Fibroblast of skin of scalp (primary cell): ENCODE results near the gene F13A1.
A peak's percentile ranks its signal among the peaks of the same experiment; 100 is the strongest.

Source experiments
- DNase-seq: peaks from one replicate; pipeline ENCODE4 v3.0.0-alpha.2; 2013

F13A1 gene

DNA sequence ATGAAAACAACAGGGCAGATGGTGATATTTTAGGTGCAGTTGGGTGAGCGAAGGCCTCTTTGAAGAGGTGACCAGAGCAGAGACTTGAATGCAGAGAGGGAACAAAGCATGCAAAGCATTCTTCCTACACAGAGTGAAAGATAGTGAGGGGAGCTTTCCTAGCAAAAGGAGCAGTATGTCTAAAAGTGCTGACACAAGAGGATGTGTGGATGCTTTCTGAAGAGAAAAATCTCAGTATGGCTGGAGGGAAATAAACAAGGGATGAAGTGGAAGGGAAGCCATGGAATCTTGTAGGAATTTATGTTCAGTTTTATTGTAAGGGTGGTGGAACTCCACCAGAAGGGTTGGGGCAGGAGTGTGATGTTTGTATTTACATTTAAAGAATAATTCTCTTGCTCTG is 128.6 kb downstream of the F13A1 start:
- DNase-seq, result no peak

DNA sequence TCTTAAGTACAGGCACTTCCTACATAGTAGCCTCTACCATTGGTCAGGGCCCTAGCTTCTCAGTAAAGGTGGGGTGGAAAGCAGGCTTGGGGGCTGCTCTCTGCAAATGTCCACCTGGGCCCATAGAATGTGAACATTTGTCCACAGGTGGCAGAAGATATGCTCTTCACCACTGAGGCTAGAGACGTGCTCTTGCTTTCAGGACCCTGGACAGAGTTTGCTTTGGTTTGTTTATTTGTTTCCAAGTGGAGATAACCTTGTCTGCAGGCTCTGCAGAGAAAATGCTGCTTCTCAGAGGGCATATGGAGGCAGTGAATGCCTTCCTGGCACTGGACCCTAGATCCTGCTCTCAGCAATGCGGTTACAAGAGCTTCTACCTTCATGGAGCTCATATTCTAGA is 129.0 kb downstream of the F13A1 start:
- peak; percentile 23 for DNase-seq

DNA sequence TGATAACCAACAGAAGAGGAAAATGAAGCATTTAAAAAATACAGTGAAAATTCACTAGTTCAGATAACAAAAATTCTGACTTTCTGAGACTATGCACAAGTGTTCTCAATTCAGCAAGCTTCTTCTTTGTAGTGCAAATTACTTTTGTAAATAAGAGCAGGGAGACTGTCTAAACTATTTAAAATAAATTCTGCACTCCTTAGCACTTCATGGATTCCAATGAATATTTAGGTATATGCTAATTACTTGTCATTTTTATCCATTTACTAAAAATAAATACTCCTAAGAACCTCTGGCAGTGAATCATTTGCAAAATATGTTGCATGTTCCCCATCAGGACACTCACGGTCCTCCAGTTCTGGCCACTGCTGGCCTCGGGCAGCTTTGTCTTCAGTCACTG is 139.8 kb downstream of the F13A1 start:
- no peak for DNase-seq

DNA sequence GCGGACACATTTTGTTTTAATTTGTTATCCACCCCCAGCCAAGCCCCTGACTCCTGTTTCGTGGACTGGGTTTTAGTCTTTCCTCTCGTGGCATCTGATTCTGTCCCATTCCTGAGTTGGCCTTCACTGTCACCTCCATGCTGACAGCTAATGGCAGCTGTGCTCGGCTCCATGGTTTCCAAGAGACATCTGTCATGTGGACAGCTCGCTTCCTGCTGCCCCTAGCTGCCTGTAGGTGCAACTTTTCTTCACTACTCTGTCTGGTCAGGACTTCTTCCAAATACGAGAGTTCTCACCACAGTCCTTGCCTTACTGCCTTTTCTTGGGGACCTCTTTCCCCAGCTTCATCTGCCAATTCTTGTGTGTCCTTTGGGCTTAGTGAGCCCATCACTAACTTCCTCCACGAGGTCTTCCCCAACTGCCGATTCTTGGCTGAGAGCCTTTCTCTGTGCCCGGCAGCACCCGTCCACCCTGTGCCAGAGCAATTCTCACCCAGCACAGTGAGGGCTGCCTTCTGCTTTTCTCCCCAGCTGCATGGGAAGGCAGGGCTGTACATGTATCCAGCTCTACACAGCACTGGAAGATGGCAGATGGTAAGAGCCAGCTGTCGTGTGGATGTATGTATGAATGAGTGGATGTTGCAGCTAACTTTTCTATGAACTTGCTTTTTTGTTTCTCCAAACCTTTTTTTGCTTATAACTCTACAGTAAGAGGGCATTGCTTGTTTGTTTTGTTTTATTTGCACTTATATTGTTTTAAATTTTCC is 140.4 kb downstream of the F13A1 start:
- DNase-seq, result no peak

DNA sequence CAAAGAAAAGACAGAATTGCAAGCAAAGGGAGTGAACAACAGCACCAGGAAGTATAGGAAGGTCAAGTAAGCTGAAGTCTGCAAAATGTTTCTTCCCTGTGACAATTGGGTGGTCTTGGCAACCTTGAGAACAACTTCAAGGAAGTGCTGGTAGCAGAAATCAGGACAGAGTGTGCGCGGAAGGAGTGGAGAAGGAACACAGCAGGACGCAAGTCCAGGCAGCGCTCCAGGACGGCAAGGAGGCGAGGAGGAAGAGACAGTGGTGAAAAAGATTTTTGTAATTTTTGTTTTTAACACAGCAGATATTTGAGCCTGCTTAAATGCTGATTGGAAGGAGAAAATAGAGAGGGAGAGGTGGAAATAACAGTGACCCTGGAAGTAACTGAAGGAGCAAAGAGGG is 141.7 kb downstream of the F13A1 start:
- DNase-seq, result peak; percentile 13

DNA sequence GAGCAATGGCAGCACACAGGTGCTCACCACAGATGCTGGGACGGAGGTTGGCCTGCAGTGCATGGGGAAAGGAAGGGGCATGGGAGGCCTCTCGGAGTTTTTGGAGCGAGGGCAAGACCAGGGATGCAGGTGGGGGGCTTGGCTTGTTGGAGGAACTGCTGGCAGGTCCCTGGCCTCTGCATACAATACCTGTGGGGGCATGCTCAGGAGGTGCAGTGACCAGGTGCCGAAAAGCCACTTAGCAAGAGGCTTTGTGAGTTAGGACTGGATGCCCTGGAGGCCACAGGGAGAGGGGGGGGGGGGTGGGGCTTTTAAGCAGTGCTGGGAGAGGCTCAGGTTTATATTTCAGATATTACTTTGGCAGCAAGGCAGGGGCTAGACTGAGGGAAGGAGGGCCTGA is 142.7 kb downstream of the F13A1 start:
- DNase-seq, result no peak

DNA sequence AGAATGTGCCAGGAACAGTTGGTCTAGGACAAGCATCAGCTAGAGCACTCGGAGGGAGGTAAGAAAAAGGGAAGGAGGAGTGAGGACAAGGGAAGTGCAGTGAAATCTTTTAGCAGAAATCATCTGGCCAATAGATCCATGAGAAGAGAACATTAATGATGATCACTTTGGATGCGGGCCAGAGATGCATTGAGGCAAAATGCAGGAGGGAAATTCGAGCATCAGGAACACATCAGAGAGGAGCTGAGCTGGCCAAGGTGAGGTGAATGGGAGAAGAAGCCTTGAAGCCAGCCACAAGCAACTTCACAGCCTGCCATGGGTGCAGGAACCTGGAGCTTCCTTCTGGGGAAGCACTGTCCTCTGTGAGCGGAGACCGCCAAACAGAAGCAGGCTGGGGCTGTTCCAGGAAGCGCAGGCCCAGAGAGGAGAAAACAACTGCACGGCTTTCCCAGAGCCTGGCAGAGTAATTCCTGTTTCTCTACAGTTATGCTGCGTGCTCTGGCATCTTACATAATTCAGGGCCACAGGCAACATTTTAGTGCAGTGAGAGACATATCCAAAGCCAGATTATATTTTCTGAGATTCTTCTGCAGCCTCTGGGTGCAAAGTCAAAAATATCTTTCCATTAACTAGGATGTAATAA is 143.8 kb downstream of the F13A1 start:
- DNase-seq, result no peak

DNA sequence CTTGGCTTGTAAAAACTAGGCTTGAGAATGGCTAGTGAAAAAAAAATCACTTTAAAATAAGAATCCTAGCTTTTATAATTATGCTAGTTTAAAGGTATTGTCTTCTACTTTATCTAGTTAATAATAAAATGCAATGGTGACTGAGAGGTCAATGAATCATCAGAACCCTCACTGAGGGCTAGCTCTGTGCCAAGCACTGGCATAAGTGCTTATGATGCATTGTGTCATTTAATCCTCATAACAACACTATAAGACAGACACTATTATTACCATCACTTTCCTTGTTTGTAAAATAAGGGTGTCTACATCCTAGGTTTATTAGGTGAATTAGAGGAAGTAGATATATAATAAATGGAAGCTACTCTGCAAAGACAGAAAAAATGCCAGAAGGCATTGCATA is 144.3 kb downstream of the F13A1 start:
- DNase-seq, result no peak

DNA sequence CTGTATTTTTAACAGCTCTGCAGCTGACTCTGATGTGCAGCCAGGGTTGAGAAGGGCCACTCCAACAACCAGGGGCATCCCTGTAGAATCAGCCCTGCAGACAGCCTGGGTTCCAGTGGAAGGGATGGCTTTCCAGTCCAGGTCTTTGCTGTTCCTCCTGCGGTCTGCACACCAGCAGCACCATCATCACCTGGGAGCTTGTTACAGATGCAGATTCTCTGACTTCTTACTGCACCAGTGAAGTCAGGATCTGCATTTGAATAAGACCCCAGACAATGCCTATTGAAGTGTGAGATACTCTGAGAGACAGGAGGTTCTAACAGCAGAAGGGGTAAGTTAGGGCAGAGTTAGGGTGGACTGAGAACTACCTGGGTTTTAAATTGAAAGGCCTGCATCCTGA is 151.3 kb downstream of the F13A1 start:
- no peak for DNase-seq

DNA sequence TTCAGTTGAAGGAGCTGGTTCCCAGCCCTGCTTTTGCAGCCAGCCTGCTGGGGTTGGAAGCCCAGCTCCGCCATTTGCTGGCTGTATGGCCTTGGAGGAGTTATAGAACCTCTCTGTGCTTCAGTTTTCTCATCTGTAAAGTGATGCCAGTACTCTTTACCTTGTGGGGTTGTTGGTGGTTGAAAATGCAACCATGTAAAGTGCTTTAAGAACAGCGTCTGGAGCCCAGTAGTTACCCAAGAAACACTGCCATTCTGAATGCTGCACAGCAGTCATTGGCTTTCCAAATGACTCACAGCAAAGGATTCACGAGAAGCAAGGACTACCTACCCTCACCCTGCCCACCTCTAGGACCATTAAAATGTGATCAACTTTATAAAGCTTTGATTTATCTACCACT is 154.4 kb downstream of the F13A1 start:
- no peak for DNase-seq

DNA sequence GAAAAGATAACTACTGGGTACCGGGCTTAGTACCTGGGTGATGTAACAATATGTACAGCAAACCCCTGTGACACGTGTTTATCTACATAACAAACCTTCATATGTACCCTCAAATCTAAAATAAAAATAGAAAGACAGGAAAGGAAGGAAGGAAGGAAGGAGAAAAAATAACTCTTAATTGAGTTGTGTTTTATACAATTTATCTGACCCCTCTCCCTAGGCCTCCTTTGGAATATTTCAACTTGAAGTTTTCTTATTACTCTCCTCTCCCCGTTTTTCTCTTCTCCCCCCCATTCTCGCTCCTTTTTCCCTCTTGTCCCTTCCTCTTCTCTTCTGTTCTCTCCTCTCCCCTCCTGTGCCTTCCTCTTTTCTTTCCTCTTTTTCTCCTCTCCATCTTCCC is 156.1 kb downstream of the F13A1 start:
- DNase-seq, result no peak

DNA sequence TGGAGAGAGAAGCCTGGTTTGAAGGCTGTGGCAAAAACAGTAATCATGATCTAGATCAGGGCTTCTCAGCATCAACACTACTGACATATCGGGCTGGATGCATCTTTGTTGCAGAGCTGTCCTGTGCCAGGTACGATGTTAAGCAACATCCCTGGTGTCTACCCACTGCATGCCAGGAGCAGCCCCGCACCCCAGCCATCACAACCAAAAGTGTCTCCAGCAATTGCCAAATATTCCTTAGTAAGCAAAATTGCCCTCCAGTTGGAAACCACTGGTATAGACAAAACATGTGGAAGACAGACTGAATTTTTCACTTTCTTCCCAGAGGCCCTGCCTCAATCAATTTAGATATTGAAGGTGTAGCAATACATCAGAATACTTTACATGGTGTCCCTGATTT is 166.1 kb downstream of the F13A1 start:
- no peak for DNase-seq

DNA sequence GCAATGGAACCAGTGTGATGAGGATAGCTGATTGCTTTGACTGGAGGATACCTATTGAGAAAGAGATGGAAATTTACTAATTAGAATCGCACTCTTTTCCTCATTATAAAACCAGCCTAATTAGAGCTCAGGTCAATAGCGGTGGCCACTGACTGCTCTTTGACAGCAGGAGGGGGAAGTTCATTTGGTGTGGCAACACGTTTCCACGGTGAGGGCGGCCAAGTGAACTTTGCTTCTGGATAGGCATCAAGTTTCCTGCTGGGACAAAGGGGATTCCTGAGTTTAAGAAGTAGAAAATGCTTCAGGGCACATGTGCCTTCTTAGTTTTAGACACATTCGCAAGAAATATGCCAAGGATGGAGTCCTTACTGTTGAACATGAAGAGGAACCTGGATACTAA is 168.4 kb downstream of the F13A1 start:
- DNase-seq, result no peak

DNA sequence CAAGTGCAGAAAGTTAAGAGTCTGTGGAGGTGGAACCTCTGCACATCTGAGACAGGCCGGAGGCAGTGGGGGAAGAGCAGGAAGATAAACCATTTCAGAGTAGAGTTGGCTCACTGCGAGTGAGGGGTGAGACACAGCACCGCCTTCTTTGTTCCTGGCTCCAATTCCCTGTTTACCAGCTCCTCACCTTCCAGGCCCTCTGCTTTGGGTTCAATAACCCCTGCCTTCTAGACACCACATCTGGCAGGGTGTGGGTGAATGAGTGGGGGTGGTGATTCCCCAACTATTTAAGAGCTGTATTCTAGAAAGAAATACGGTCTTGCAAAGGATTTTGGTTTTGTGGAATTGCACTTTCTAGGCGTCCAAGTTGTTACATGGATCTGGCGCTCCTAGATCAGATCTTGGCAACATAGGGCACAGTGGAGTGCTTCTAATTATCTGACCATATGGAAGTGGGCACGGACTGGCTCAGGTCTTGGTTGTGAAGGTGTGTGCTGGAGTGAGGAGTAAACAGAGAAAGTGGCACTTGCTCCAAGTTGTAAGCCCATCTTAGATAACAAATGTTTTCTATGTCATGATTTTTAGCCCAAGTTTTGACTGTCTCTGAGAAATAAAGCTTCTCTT is 172.2 kb downstream of the F13A1 start:
- DNase-seq, result no peak

DNA sequence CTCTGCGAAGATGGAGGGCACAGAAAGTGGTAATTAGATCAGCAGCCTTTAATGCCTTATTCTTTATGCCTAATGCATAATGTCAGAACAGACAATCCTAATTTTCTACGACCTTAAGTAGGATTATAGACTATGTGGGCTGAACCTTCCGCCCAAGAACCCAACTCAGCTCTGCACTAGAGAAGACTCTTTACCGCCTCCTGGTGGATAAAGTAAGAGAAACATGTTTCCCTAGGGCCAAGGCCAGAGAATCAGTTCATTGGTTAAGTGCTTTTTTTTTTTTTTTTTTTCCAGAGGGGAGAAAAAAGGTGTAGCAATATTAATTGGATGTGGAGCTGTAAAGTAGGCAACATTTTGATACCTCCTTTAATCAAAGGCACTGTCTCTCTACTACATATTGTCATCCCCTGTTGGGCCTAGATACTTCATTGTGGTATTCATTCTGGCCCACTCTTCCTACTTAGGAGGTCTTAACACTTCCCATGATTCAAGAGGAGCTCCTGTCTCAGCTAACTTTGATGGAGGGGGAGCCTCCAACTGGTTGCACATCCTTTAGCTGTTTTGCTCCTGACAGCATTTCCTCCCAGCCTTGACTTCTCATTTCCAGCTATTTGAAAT is 188.9 kb downstream of the F13A1 start:
- peak; percentile 4 for DNase-seq

DNA sequence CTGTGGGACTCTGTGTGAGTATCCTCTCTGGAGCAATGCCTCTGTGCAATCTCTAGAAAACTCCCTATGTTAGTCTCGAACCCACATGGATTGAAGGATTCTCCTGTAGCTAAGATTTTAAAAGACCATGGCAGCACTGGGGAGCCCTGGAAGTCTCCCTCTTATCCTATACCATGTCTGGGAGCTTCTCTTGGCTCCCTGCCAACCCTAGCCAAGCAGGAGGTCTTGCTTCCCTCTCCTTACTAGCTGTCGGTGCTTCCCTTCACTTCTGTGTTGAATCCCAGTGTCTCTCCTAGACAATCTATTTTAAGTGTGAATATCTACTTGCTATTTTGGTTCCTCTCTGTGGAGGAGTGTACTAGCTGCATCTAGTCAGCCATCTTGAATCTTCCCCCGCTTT is 195.0 kb downstream of the F13A1 start:
- no peak for DNase-seq

DNA sequence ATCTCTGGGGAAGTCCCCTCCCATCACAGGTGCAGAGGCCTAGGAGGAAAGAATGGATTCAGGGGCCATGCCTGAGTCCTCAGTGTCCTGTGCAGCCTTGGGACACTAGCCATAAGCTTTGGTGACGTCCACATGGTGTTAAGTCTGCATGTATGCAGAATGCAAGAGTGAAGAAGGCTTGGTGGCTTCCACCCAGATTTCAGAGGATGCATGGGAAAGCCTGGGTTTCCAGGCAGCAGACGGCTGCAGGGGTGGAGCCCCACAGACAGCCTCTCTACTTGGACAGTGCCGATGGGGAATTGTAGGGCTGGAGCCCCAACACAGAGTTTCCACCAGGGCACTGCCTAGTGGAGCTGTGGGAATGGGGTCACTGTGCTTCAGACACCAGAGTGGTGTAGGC is 196.7 kb downstream of the F13A1 start:
- DNase-seq, result no peak

DNA sequence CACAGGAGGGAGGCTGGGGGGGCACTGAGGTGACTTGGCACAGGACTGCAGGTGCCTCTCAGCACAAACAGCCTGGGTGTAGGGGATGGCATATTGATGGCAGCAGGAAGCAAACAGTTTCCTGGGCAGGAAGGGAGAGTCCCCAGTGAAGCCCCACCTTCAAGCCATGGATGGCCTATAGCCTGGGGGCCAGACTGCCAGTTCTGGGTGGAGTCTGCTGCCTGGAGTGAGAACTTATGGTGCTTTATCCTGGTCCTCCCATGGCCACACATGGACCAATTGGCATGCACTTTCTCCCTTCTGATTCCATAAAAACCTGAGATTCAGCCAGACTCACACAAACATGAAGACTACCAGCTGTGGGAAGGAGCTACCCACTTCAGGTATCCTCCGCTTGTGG is 198.5 kb downstream of the F13A1 start:
- DNase-seq, result no peak

DNA sequence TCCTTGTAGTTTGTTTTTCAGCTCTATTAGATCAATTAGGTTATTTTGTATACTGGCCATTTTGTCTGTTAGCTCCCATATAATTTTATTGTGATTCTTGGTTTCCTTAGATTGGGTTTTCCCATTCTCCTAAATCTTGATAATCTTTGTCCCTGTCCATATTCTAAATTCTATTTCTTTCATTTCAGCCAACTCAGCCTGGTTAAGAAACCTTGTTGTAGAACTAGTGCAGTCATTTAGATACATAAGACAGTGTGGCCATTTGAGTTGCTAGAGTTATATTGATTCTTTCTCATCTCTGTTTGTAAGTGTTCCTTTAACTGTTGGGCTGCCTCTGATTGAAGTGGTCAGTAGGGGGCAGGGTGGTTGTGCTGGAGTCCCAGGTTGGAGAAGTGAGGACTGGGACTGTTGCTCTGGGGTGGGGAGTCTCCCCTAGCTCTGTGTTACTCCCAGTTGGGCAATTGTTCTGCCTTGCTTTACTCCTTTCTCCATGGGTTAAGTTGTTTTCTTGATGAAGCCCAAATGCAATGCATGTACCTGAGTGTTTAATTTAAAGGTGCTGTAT is 214.9 kb downstream of the F13A1 start:
- peak; percentile 8 for DNase-seq
